Measurements from ENCODE around the gene CRYGS.

CRYGS gene

GRCh38 chr3:186506857-186507256, 37.3 kb downstream of the CRYGS start:
- no peak for TF ChIP-seq CREB1 (IDR thresholded peaks at IDR 0.05; ENCODE audit: low read depth)
- no peak for TF ChIP-seq TCF12 (IDR thresholded peaks at IDR 0.05; ENCODE audit: low read depth)
- no peak for TF ChIP-seq ZBTB7A (IDR thresholded peaks at IDR 0.05; ENCODE audit: low read depth)
- TF ChIP-seq TEAD4 (IDR thresholded peaks at IDR 0.05) = no peak
- no peak for TF ChIP-seq TAF1 (IDR thresholded peaks at IDR 0.05; ENCODE audit: low read depth)
- TF ChIP-seq USF1 (IDR thresholded peaks at IDR 0.05) = no peak
- TF ChIP-seq REST (IDR thresholded peaks at IDR 0.05; ENCODE audit: low read depth) = no peak
- TF ChIP-seq MAX (IDR thresholded peaks at IDR 0.05) = no peak
- TF ChIP-seq FOXM1 (IDR thresholded peaks at IDR 0.05; ENCODE audit: borderline replicate concordance, low read depth) = no peak
- TF ChIP-seq EP300 (IDR thresholded peaks at IDR 0.05; ENCODE audit: borderline replicate concordance) = no peak
- TF ChIP-seq NFIC (IDR thresholded peaks at IDR 0.05) = no peak
- TF ChIP-seq EGR1 (IDR thresholded peaks at IDR 0.05) = no peak
- no peak for TF ChIP-seq RAD21 (IDR thresholded peaks at IDR 0.05; ENCODE audit: low read depth)
- no peak for TF ChIP-seq CEBPB (IDR thresholded peaks at IDR 0.05)
- TF ChIP-seq YY1 (IDR thresholded peaks at IDR 0.05; ENCODE audit: low read depth) = no peak

- TF ChIP-seq TCF12 (IDR thresholded peaks at IDR 0.05; ENCODE audit: low read depth) (no peak), EGR1 (IDR thresholded peaks at IDR 0.05) (no peak), MAX (IDR thresholded peaks at IDR 0.05) (no peak), RAD21 (IDR thresholded peaks at IDR 0.05; ENCODE audit: low read depth) (no peak), CEBPB (IDR thresholded peaks at IDR 0.05) (no peak), TAF1 (IDR thresholded peaks at IDR 0.05; ENCODE audit: low read depth) (no peak), EP300 (IDR thresholded peaks at IDR 0.05; ENCODE audit: borderline replicate concordance) (no peak), FOXM1 (IDR thresholded peaks at IDR 0.05; ENCODE audit: borderline replicate concordance, low read depth) (no peak), TEAD4 (IDR thresholded peaks at IDR 0.05) (no peak), NFIC (IDR thresholded peaks at IDR 0.05) (no peak), YY1 (IDR thresholded peaks at IDR 0.05; ENCODE audit: low read depth) (no peak), ZBTB7A (IDR thresholded peaks at IDR 0.05; ENCODE audit: low read depth) (no peak), REST (IDR thresholded peaks at IDR 0.05; ENCODE audit: low read depth) (no peak), USF1 (IDR thresholded peaks at IDR 0.05) (no peak), CREB1 (IDR thresholded peaks at IDR 0.05; ENCODE audit: low read depth) (no peak)
These were observed 37.9 kb downstream of the CRYGS start for GRCh38 chr3:186506191-186506739.

GRCh38 chr3:186502966-186503712, 41.0 kb downstream of the CRYGS start:
- TF ChIP-seq EGR1 (IDR thresholded peaks at IDR 0.05) = no peak
- TF ChIP-seq EP300 (IDR thresholded peaks at IDR 0.05; ENCODE audit: borderline replicate concordance) = no peak
- no peak for TF ChIP-seq TCF12 (IDR thresholded peaks at IDR 0.05; ENCODE audit: low read depth)
- TF ChIP-seq TEAD4 (IDR thresholded peaks at IDR 0.05) = no peak
- TF ChIP-seq FOXM1 (IDR thresholded peaks at IDR 0.05; ENCODE audit: borderline replicate concordance, low read depth) = no peak
- no peak for TF ChIP-seq ZBTB7A (IDR thresholded peaks at IDR 0.05; ENCODE audit: low read depth)

GRCh38 chr3:186502138-186502948, 41.8 kb downstream of the CRYGS start:
- no peak for TF ChIP-seq CREB1 (IDR thresholded peaks at IDR 0.05; ENCODE audit: low read depth)
- TF ChIP-seq YY1 (IDR thresholded peaks at IDR 0.05; ENCODE audit: low read depth) = no peak
- no peak for TF ChIP-seq FOXM1 (IDR thresholded peaks at IDR 0.05; ENCODE audit: borderline replicate concordance, low read depth)
- TF ChIP-seq REST (IDR thresholded peaks at IDR 0.05; ENCODE audit: low read depth) = no peak
- TF ChIP-seq MAX (IDR thresholded peaks at IDR 0.05) = no peak
- TF ChIP-seq RAD21 (IDR thresholded peaks at IDR 0.05; ENCODE audit: low read depth) = no peak
- no peak for TF ChIP-seq TCF12 (IDR thresholded peaks at IDR 0.05; ENCODE audit: low read depth)
- TF ChIP-seq TEAD4 (IDR thresholded peaks at IDR 0.05) = no peak
- no peak for TF ChIP-seq EP300 (IDR thresholded peaks at IDR 0.05; ENCODE audit: borderline replicate concordance)
- no peak for TF ChIP-seq NFIC (IDR thresholded peaks at IDR 0.05)
- no peak for TF ChIP-seq CEBPB (IDR thresholded peaks at IDR 0.05)
- no peak for TF ChIP-seq ZBTB7A (IDR thresholded peaks at IDR 0.05; ENCODE audit: low read depth)
- no peak for TF ChIP-seq USF1 (IDR thresholded peaks at IDR 0.05)
- no peak for TF ChIP-seq EGR1 (IDR thresholded peaks at IDR 0.05)
- TF ChIP-seq TAF1 (IDR thresholded peaks at IDR 0.05; ENCODE audit: low read depth) = no peak

Data from Ishikawa (cell line).